Epithelial cell of proximal tubule (primary cell): ENCODE results near the gene GJD3. TPM values are rescaled to one million over a fixed set of nuclear protein-coding genes. Genes with fewer than 3 reads are reported as not detected.

Experiments used
- DNase-seq: peaks from one replicate; pipeline ENCODE4 v3.0.0-alpha.2; 2011; ENCODE audit warnings: low read depth
- H3K4me3 ChIP-seq: 2 replicates; pipeline ENCODE4 v1.5.1; 2011; ENCODE audit warnings: low read depth, mild to moderate bottlenecking, low read length
- CTCF ChIP-seq: conservative IDR thresholded peaks from 2 replicates; pipeline ENCODE4 v1.5.1; 2012; ENCODE audit warnings: low read depth, mild to moderate bottlenecking, low read length
- total RNA-seq: library from RNA; depleted of rRNA; stranded (reverse); fragments of >200 nt; gene quantifications from 2 replicates; pipeline ENCODE4 v1.2.3, GENCODE V29; 2015

Gene GJD3
- total RNA-seq, 1 donor from 2014 or later: not detected

- H3K4me3 ChIP-seq: no peak overlapping the region
- no peak for TF ChIP-seq CTCF
- no peak for DNase-seq
Observed at GRCh38 chr17:40360091-40360490, 4.4 kb downstream of the GJD3 start.

- H3K4me3 ChIP-seq: peak overlapping the region; percentile 25
- DNase-seq: no peak
- peak; percentile 95 for TF ChIP-seq CTCF
Observed at GRCh38 chr17:40358323-40359038, 6.1 kb downstream of the GJD3 start.

- DNase-seq: no peak
- no peak for TF ChIP-seq CTCF
- no peak overlapping the region for H3K4me3 ChIP-seq
Observed at GRCh38 chr17:40356990-40357881, 7.3 kb downstream of the GJD3 start.

GRCh38 chr17:40355804-40356758 lies 8.5 kb downstream of the GJD3 start:
- TF ChIP-seq CTCF: no peak
- no peak for DNase-seq
- H3K4me3 ChIP-seq: no peak overlapping the region

- TF ChIP-seq CTCF: peak; percentile 85
- DNase-seq: no peak
- H3K4me3 ChIP-seq: no peak overlapping the region
Observed at GRCh38 chr17:40355123-40355803, 9.3 kb downstream of the GJD3 start.
